HG03103 (cell line): ENCODE measurements around the gene TPBGL.

Experiments used
- ATAC-seq: cut with Tn5 transposase; IDR thresholded peaks from one replicate; pipeline ENCODE4 v1.9.1; 2021; ENCODE audit warnings: low read depth; ENCODE audit not compliant: unreplicated experiment

Gene TPBGL

DNA sequence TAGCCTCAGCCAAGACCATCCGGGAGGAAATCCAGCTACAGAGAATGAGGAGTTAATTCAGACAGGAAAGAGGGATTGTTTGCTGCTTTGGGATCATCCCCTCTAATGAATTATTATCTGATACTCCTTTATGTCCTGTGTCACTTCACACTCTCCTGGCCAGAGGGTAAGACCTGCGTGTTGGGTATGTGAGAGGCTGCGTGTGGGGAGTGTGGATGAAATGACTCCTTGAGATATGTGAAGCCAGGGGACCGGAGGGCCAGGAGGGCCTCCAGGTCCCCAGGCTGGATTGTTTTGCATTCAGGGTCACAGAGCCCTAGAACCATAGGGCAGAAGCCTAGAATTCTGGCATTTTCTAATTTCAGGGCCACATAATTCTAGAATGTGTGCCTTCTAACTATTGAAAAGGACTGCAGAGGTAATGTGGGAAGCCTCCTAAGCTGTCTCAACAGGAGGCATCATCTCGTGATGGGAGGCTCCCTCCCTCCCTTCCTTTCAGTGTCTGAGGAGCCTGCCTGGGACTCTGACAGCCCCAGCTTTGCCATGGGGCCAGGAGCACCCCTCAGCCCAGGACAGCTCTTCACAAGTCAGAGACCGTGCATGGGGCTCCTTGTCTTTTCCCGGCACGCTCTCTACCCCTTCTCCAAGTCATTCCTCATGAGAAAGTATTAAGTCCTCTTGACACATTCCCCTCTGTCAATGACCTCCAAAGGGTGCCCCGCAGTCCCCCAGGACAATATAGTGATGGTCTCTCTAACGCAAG is 3.7 kb downstream of the TPBGL start:
- no peak for ATAC-seq

DNA sequence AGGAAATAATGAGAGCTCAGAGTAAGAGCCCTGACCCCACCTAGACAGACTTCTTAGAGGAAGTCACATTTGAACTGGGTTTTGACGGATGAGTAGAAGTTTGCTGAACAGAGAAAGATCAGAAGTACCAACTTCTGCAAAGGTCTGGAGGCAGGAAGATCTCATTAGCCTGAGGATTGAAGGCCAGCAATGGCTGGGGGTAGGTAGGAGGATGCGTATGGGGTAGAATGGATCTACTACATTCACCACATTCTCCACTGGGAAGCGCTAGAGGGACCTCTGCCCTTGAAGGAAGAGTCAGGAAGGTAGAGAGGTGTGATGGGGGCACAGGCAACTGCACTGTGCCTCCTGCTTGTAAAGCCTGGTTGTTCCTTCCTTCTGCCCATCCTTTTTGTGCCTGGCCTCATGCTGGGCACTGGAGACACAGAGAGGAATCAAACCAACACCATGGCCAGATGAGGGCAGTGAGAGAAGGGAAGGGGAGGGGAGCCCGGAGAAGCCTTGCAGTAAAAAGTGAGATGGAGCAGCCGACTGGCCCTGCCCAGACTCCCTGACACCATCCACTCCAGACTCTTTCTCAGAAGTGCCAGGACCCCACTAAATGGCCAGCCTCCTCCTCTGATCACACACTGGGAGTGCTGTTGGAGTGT is 4.9 kb downstream of the TPBGL start:
- ATAC-seq, result no peak

DNA sequence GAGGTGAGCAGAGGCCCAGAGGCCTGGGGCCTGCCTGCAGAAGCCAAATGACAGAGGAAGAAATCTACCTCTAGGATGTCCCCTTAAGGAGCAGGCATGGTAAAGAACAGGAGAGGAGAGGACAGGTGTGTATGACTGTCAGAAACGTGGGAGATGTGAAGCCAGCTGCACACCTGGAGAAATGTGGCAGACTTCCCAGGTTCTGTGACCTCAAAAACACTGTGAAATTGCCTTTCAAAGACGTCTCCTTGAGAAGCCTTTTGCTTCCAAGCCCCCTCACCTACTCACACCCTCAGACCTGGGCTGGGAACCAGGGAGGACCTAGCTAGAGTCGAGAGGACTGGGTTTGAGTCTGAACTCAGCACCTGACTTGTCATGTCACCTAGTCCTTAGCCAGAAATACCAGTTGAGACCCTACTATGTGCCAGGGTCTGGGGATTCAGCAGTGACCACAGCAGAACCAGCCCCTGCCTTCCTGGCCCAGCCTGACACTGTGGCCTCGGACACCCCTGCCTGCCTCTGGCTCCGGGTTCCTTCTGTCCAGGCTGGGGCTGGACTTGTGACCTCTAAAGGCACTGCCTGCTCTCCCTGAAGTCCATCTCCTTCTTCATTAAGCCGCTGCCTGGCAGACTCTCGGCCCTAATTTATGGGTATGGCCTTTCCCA is 5.6 kb downstream of the TPBGL start:
- no peak for ATAC-seq

DNA sequence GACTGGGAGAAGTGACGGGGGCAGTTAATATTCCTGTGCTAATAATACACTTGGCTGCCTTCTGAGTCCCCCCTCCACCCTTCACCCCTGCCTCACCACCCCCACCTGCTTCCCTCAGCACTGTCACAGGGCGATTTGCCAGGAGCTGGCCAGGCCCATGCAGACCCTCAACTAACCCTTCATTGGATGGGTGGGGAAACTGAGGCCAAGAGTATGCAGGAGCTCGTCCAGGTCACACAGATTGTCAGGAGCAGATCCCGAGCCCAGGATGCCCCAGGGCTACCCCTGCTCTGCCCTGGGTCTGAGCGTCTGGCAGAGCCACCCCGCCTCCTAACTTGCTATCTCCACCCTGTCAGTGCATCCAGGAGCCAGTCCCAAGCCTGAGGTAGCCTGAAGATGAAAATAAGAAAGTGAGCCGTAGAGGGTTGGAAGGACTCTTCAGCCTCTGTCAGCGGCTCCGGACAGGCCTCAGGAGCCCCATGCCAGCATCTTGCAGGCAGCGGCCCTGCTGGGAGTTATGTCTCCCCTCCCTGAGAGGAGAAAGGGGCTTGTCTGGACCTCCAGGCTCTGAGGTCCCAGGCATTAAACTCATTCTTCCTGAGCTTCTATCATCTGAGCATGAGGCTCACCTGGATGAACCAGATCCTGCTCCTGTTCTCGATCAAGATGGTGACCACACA is 6.2 kb downstream of the TPBGL start:
- ATAC-seq, result no peak

DNA sequence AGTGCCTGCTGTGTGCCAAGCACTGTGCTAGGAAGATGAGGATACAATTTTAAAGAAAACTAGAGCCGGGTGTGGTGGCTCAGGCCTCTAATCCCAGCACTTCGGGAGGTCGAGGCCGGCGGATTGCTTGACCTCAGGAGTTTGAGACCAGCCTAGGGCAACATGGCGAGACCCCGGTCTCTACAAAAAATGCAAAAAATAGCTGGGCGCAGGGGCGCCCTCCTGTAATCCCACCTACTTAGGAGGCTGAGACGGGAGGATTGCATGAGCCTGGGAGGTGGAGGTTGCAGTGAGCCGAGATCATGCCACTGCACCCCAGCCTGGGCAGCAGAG is 8.3 kb downstream of the TPBGL start:
- no peak for ATAC-seq

DNA sequence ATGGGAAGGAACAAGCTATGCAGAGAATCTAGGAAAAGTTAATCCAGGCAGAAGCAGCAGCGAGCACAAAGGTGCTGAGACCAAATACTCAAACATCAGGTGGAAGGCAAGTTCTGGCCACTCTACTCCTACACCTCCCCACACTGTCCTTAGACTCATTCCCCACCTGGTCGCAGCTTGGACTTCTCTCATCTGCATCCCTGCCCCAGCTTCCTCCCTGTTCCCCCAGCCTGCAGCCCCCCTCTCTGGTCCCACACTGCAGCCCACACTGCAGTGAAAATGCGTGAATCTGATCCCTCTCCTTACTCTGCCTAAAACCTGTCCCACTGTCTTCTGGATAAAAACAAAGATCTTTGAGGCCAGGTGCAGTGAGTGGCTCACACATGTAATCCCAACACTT is 9.1 kb downstream of the TPBGL start:
- ATAC-seq, result no peak

DNA sequence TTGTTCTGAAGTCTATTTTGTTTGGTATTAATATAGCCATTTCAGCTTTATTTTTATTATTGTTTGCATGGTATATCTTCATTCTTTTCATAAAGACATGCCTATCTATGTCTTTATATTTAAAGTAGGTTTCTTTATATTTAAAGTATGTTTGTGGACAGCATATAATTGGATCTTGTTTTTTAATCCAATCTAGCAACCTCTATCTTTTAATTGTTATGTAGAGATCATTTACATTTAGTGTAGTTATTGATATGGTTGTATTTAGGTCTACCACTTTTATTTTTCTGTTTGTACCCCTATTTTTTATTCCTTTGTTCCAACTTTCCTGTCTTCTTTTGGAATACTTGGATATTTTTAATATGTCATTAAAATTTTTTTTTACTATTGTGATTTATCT is 13.8 kb downstream of the TPBGL start:
- ATAC-seq, result no peak

DNA sequence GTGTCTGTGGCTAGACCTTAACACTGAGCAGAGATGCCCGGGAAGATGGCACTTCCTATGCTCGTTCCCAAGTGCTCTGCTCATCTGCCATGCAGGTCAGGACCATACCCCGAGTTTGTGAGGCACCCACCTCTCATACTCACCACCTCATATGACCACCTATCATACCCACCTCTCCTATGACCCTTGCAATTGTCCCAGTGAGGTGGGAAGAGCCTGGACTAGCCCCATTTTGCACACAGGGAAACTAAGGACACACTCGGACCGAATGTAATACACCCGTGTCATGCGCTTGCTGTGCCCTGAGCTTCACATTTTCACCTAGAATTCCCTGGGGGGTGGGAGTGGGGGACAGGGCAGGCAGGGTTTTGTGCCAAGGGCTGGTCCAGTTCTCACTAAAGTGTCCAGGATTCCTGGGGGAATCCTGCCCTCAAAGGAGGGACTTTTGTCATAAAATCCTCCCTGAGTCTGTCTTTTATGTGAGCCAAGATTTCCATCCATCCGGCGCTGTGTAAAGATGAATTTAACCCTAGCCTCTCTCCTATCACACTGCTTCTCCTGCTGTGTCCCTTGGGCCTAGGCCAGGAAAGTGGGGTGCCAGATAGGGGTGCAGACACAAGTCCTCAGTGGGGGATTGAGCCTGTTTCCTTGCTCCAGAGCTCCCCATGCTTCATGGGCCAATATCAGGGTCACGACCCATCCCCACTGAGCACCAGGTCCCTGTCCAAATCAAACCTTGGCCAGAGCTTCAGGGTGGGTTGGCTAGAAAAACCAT is 20.0 kb downstream of the TPBGL start:
- no peak for ATAC-seq

DNA sequence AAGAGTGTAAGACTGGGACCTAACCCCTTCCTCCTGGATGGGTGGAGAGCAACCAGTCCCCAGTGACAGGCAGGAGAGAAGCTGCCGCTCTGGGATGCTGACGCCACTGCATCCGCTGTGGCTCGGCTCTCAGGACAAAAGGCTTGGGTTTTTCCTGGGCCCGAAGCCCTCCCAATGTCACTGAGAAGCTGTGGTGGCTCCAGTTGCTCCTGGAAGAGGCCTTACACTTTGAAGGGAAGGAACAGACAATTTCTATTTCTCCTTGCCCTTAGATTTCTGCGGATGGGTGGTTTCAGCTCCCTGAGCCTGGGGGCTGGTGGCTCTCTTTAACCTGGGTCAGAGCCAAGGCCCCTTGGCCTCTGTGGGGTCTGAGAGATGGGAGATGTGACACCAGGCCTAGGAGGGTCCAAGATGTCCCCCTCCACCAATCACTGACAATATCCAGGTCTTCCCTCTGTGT is 21.4 kb downstream of the TPBGL start:
- ATAC-seq, result no peak

DNA sequence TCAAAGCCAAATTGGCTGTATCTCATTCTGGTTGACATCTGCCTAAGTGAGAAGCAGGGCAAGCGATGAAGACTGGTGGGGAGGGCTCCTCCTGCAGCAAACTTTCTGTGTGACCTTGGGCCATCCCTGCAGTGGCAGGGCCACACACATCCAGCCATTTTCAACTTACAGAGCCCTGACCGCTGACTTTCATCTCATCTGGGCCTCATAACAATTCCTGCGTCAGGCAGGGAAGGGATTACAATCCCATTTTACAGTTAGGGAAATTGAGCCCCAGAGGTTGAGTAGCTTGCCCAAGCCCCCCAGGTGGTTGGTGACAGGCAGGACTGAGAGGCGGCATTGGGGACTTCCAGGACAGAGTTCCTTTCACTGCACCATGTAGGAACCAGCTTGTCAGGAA is 21.9 kb downstream of the TPBGL start:
- no peak for ATAC-seq

DNA sequence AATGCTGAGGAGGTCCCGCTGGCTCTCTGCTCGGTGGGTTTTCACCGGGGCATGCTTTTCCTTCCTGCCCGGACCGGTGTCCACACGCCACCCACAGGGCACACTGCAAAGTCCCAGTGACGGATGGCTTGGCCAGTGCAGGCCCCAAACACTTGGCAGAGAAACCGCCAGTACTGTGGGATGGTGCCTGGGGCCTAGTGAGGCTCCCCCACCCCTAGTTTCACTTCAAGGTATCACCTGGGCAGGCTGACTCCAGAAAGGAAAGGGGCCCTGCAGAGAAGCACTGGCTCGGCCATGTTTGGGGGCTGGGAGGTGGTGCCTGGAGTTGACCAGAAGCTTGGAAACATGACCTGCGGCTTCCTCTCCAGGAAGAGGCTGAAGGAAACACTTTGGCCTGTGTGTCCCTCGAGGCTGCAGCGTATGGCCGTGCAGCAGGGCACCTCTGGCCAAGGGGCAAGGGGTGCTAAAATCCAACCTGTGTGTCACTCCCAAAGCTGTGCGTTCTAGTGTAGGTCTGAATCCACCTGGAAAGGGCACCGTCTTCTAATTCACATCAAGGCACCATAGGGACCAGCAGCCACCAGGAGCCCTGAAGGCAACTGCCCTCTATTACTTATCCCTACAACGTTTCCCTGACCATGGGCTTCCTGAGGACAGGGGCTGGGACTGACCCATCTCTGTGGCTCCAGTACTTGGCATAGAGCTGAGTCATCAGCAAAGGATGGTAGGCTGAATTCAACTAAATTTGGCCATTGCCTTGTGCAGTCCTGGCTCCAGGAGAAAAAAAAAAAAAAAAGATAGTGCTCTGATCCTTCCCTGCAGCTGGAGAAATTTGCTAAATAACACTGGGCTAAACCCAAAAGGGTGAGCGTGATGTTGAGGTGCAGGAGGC is 22.6 kb downstream of the TPBGL start:
- no peak for ATAC-seq

DNA sequence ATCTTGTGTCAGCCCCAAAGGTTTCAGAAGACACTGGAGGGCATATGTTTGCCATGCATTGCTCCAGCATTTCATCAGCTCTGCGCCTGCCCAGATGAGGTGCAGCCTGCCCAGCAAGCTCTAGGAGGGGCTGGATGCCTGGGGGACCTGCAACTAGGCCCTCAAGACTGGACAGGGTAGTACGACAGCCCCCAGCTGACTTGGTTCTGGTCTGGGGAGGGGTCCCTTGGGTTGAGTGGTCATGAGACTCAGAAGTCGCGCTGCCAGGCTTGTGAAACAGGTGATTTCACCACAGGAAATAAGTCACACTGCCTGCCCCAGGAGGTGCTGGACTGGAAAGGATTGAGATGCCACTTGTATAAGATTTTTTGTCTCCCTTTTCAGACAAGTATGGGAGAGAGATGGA is 23.4 kb downstream of the TPBGL start:
- no peak for ATAC-seq

DNA sequence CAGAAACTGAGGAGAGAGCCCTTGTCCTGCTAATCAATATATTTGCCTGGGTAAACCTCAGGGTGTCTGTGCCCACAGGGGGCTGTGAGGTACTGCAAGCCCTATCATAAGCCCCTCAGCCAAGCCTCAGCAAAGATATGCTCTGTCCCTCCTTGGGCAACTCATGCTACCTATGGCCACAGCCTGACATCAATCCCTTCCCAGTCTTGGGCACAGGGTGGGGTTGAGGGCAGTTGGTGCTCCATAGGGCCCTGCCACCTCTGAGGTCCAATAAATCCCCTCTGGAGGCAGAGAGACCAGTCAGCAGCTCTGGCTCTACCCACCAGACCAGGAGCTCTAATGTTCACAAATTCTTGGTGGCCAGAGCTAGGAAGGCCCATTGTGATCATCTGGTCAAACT is 23.8 kb downstream of the TPBGL start:
- no peak for ATAC-seq

DNA sequence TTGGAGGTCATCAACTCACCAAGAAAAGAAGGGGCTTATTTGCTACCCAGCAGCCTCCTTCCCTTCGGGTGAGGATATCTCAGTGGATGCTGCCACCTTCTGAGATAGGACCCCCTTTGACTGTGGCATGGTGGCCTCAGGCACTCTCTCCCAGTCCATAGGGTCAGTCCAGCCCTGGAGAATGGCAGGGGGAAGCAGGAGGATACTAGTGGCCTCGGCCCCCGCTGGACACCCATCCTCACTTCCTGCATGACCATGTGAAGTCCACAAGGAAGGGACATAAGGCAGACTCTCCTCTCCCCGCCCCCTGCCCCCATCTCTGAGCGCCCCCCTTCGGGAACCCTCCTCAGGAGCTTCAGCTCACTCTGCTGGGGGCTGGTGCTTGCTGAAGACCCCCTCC is 24.4 kb downstream of the TPBGL start:
- ATAC-seq, result no peak

DNA sequence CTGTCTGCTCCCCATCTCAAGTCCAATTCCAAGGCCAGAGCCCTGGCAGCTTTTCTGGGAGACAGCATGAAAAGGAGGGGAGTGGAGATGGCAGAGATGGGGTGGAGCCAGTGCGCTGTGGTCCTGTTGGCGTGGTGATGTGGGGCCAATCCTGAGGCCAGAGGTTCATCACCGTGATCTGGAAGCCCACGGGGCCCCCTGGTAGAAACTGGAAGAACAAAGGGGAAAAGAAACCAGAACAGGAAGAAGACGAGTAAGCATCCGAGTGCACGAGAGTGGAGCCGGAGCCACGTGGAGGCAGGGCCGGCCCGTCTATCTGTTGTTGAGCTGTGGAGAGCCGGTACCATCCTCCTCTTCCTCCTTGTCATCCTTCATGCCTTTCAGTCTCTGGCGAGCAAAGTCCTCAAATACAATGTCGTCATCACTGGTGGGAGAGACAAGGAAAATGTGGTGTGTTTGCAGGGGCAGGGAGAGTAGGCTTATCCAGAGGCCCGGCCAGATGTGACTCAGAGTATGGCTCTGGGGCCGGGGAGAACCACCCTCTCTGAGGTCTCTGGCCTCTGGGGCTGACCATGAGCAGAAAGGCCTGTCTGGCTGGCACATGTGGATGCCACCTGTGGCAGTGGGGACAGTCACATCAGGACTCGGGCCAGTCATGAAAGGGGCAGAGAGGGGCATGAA is 25.4 kb downstream of the TPBGL start:
- no peak for ATAC-seq

DNA sequence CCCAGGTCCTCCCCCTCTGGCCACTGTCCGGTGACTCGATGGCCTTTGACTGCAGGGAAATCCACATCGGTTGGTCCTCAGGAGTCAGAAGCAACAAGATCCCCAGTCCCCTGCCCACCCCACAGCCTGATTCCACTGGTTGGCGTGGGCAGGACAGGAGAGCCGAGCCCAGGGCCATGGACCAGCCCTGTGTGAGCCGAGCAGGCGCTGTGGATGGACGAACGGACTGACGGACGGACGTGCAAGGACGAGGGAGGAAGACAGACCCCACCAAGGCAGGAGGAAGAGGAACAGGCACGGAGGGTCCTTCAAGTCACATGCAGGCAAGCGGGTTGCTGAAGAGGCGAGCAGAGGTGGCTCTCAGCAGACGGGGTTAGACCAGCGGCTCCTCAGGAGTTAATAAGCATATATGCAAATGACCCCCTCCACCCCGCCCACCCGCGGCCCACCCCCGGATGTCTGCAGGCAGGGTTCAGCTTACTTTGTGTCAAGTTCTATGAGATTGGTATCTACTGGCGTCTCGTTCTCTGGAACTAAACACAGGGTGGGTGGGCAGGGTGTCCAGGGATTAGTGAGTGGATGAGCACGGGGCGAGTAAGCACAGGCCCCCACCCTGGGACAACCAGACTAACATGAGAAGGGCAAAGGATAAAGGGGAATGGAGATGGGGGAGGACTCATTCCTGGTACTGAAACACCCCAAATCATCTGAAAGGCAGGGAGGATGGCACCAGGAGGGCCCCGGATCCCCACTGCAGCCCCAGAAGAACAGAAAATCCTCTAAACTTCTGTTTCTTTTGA is 26.8 kb downstream of the TPBGL start:
- no peak for ATAC-seq

DNA sequence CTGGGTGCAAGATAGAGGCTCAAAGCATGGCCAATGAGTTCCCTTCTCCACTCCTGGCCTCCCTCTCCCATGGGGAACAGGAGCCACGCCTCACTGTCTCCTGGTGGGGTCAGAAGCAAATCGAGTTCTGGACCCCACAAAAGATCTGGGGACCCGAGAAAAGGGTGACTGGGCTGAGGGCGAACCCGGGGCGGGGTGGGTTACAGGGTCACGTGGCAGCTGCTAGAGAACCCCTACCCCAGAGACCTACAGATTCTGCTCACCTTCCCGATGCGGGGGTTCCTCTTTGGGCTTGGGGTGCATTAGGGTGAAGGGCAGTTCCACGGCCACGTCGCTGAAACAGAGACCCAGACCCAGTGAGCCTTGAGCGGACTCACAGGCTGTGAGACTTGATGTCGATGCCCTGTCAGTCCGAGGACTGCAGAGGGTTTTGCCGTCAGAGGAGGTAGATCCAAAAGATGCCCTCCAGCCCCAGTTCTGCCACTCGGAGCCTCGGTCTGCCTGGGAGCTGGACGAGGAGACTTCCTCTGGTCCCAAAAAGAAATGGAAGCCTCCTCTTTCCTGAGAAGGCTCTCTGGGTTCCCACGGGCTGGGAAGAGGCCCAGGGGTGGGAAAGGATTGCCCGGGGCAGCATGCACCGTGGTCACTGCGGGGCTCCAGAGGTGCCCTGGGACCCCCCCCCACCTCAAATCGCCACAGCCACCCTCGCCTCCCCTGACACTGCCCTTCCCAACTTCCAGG is 28.2 kb downstream of the TPBGL start:
- no peak for ATAC-seq

DNA sequence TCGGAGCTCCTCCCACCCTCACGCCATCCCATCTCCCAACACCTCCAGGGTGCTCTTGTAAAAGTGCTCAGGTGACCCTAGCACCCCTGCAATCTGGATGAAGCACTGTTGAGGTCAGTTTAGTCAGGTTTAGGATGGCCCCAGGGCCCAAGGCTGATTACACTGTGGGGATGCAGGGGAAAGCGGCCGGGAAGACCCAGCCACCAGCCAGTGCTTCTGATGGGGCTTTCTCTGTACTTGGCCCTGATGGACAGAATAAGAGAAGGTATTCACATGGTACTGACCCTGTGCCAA is 28.7 kb downstream of the TPBGL start:
- ATAC-seq, result no peak
